HFF-Myc (cell line): ENCODE data around the gene HNRNPA3.
"Not testable (repeated sequence)": the region's sequence is repeated elsewhere in the genome, so short reads cannot be mapped to it uniquely, and the experiment has no call there.

Source experiments
- DNase-seq: peaks from one replicate; pipeline ENCODE4 v3.0.0-alpha.2; 2011; ENCODE audit warnings: low read depth; ENCODE audit errors: extremely low read depth
- H3K4me3 ChIP-seq: replicated peaks from 2 replicates; pipeline ENCODE4 v1.5.1; 2011; ENCODE audit warnings: low read depth, mild to moderate bottlenecking, control low read depth, low read length
- CTCF ChIP-seq: IDR thresholded peaks from 2 replicates; pipeline ENCODE4 v1.5.1; 2012; ENCODE audit warnings: mild to moderate bottlenecking, low read depth, low read length, control low read depth; ENCODE audit errors: missing control alignments

The HNRNPA3 gene

GRCh38 chr2:177265824-177266817 lies 53.5 kb downstream of the HNRNPA3 start:
- TF ChIP-seq CTCF, result no peak
- no peak for DNase-seq
- no peak overlapping the region for H3K4me3 ChIP-seq

- not testable (repeated sequence) for DNase-seq, H3K4me3 ChIP-seq
These were observed 54.4 kb downstream of the HNRNPA3 start for GRCh38 chr2:177266955-177267354.

- no peak for DNase-seq
- H3K4me3 ChIP-seq, result no peak overlapping the region
- TF ChIP-seq CTCF, result no peak
These were observed 55.7 kb downstream of the HNRNPA3 start for GRCh38 chr2:177268187-177268871.

- DNase-seq, result no peak
- no peak overlapping the region for H3K4me3 ChIP-seq
- no peak for TF ChIP-seq CTCF
These were observed 56.3 kb downstream of the HNRNPA3 start for GRCh38 chr2:177268901-177269300.

- no peak overlapping the region for H3K4me3 ChIP-seq
- no peak for TF ChIP-seq CTCF
- no peak for DNase-seq
These were observed 57.9 kb downstream of the HNRNPA3 start for GRCh38 chr2:177270531-177270930.

- no peak for TF ChIP-seq CTCF
These were observed 59.5 kb downstream of the HNRNPA3 start for GRCh38 chr2:177271981-177272666.

GRCh38 chr2:177272765-177273164 lies 60.2 kb downstream of the HNRNPA3 start:
- H3K4me3 ChIP-seq, result no peak overlapping the region
- TF ChIP-seq CTCF, result no peak
- DNase-seq, result no peak

More at GRCh38 chr2:177271981-177272666, 59.5 kb downstream of the HNRNPA3 start:
- no peak for DNase-seq
- no peak overlapping the region for H3K4me3 ChIP-seq
